ENCODE measurements around the gene POPDC2.

- TF ChIP-seq CTCF (IDR thresholded peaks at IDR 0.05), result no peak
- TF ChIP-seq POLR2A (IDR thresholded peaks at IDR 0.05), result no peak
Observed at GRCh38 chr3:119599558-119600174, 60.7 kb downstream of the POPDC2 start.
